Neural progenitor cell (in vitro differentiated cells): ENCODE data around the gene ITGA11. TPM values are rescaled to one million over a fixed set of nuclear protein-coding genes. Genes with fewer than 3 reads are reported as not detected.

Source experiments
- DNase-seq: peaks from one replicate; pipeline ENCODE4 v3.0.0-alpha.2; 2016; ENCODE audit warnings: low spot score
- H2AFZ ChIP-seq: fragments of 200-600 bp; sonication (generic); replicated peaks from 2 replicates; pipeline ENCODE4 v1.6.1; 2016; ENCODE audit warnings: antibody characterized with exemption
- H3F3A ChIP-seq: fragments of 200-600 bp; sonication (generic); 2 replicates; pipeline ENCODE4 v1.6.1; 2016; ENCODE audit warnings: antibody characterized with exemption, low read depth
- H3K27ac ChIP-seq: fragments of 200-600 bp; sonication (generic); 2 replicates; pipeline ENCODE4 v1.5.1; 2016; ENCODE audit warnings: mild to moderate bottlenecking
- H3K27me3 ChIP-seq: fragments of 200-600 bp; sonication (generic); 2 replicates; pipeline ENCODE4 v1.6.1; 2016; ENCODE audit warnings: mild to moderate bottlenecking, moderate library complexity
- H3K36me3 ChIP-seq: fragments of 200-600 bp; sonication (generic); 2 replicates; pipeline ENCODE4 v1.5.1; 2016
- H3K4me1 ChIP-seq: fragments of 200-600 bp; sonication (generic); 2 replicates; pipeline ENCODE4 v1.6.1; 2016; ENCODE audit warnings: mixed run types
- H3K4me2 ChIP-seq: fragments of 200-600 bp; sonication (generic); 2 replicates; pipeline ENCODE4 v1.6.1; 2016
- H3K4me3 ChIP-seq: fragments of 200-600 bp; sonication (generic); 2 replicates; pipeline ENCODE4 v1.5.1; 2016
- H3K79me2 ChIP-seq: fragments of 200-600 bp; sonication (generic); 2 replicates; pipeline ENCODE4 v1.6.1; 2016; ENCODE audit warnings: low read depth
- H3K9ac ChIP-seq: fragments of 200-600 bp; sonication (generic); 2 replicates; pipeline ENCODE4 v1.6.1; 2016
- H3K9me3 ChIP-seq: fragments of 200-600 bp; sonication (generic); 2 replicates; pipeline ENCODE4 v1.5.1; 2016; ENCODE audit warnings: low read depth
- H4K20me1 ChIP-seq: fragments of 200-600 bp; sonication (generic); 2 replicates; pipeline ENCODE4 v1.6.1; 2016; ENCODE audit warnings: low read depth
- H3K27ac Mint-ChIP-seq: 3 replicates; pipeline ENCODE4 v1.8.0; 2021; ENCODE audit warnings: mixed read lengths
- H3K27me3 Mint-ChIP-seq: 2 replicates; pipeline ENCODE4 v1.8.0; 2022; ENCODE audit warnings: low read depth, mild to moderate bottlenecking, inconsistent platforms, moderate library complexity, mixed read lengths; ENCODE audit not compliant: insufficient read depth
- H3K36me3 Mint-ChIP-seq: 3 replicates; pipeline ENCODE4 v1.8.0; 2021; ENCODE audit warnings: mixed read lengths
- H3K4me1 Mint-ChIP-seq: 3 replicates; pipeline ENCODE4 v1.8.0; 2021; ENCODE audit warnings: mixed read lengths
- H3K4me3 Mint-ChIP-seq: 3 replicates; pipeline ENCODE4 v1.8.0; 2021; ENCODE audit warnings: mild to moderate bottlenecking, moderate library complexity, mixed read lengths
- H3K9me3 Mint-ChIP-seq: 3 replicates; pipeline ENCODE4 v1.8.0; 2020; ENCODE audit warnings: mixed read lengths
- EZH2 ChIP-seq: fragments of 200-600 bp; sonication (generic); IDR thresholded peaks from 2 replicates; pipeline ENCODE4 v1.6.1; 2017; ENCODE audit warnings: antibody characterized with exemption, mild to moderate bottlenecking, moderate library complexity
- EZH2phosphoT487 ChIP-seq: fragments of 200-600 bp; sonication (generic); IDR thresholded peaks from 2 replicates; pipeline ENCODE4 v1.6.1; 2017; ENCODE audit warnings: antibody characterized with exemption
- total RNA-seq: library from RNA; depleted of rRNA; stranded (reverse); fragments of >200 nt; gene quantifications from 2 replicates; pipeline ENCODE4 v1.2.3, GENCODE V29; 2015; ENCODE audit warnings: low replicate concordance
- TF ChIP-seq, protein P1 (sequence below): fragments of 200-600 bp; sonication (generic); IDR thresholded peaks from 2 replicates; pipeline ENCODE4 v1.5.1; 2017; ENCODE audit warnings: antibody characterized with exemption, mild to moderate bottlenecking

The ITGA11 gene
- total RNA-seq, 1 donor from 2014 or later: not detected

DNA sequence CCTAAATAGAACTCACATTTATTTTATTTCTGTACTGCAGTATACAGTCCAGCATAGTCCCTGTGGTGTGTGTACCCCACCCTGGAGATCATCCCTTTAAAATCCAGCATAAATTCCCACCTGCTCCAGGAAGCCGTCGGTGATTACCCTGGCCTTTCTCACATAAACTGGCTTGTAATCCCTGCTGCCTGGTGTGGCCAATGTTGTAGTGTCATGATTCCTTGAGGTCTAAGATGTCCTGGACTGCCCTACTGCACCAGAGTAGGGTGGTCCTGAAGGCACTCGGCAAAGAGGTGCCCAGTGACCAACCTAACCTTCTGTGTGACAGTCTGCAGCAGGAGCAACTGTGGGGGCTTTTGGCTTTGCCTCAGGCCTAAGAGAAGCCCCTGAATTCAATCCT is 58.9 kb downstream of the ITGA11 start:
- Histone ChIP-seq H3K27me3 (no peaks in the 10 kb centered on the region), H3K36me3 (no peaks in the 10 kb centered on the region), H2AFZ (no peak overlapping the region), H3K4me1 (peaks cover 22% of the 10 kb centered on the region), H3K27ac (no peak overlapping the region), H3K79me2 (no peaks in the 10 kb centered on the region), H3F3A (peaks cover 16% of the 10 kb centered on the region), H4K20me1 (no peaks in the 10 kb centered on the region), H3K9me3 (no peaks in the 10 kb centered on the region), H3K9ac (no peak overlapping the region), H3K4me2 (no peak overlapping the region), H3K4me3 (no peak overlapping the region)
- no peaks in the 10 kb centered on the region for H3K27me3 Mint-ChIP-seq
- H3K36me3 Mint-ChIP-seq: no peaks in the 10 kb centered on the region
- no peak for DNase-seq
- no peaks in the 10 kb centered on the region for H3K9me3 Mint-ChIP-seq
- H3K4me1 Mint-ChIP-seq: peaks cover 24% of the 10 kb centered on the region
- no peak overlapping the region for H3K27ac Mint-ChIP-seq
- TF ChIP-seq EZH2 (no peak), EZH2phosphoT487 (no peak)
- TF ChIP-seq, protein P1, sequence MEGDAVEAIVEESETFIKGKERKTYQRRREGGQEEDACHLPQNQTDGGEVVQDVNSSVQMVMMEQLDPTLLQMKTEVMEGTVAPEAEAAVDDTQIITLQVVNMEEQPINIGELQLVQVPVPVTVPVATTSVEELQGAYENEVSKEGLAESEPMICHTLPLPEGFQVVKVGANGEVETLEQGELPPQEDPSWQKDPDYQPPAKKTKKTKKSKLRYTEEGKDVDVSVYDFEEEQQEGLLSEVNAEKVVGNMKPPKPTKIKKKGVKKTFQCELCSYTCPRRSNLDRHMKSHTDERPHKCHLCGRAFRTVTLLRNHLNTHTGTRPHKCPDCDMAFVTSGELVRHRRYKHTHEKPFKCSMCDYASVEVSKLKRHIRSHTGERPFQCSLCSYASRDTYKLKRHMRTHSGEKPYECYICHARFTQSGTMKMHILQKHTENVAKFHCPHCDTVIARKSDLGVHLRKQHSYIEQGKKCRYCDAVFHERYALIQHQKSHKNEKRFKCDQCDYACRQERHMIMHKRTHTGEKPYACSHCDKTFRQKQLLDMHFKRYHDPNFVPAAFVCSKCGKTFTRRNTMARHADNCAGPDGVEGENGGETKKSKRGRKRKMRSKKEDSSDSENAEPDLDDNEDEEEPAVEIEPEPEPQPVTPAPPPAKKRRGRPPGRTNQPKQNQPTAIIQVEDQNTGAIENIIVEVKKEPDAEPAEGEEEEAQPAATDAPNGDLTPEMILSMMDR: no peak
- H3K4me3 Mint-ChIP-seq: no peak overlapping the region

DNA sequence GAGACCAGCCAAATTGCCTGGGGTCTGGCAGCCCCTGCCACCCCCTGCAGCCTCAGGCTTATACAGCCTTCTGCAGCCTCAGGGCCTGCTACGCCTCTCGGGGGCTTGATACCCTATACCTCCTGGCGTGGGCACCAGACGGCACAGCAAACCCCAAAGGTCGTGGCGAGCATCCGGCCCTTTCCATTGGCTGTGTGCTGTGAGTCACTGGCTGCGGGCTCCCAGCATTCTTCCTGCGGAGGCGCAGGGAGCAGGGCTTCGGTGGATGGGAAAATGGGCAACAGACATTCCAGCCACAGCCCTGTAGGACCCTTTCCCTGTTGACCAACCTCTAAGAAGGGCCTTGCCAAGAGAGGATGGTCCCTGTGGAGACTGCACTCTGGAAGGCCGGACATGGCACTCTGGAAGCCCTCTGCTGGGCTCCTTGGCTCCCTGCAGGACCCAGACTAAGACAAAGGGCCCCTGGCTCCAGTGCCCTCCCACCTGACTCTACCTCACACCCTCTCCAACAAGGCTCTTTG is 59.6 kb downstream of the ITGA11 start:
- Histone ChIP-seq H4K20me1 (no peaks in the 10 kb centered on the region), H3F3A (peaks cover 16% of the 10 kb centered on the region), H2AFZ (peak overlapping the region; percentile 90), H3K27me3 (no peaks in the 10 kb centered on the region), H3K9me3 (no peaks in the 10 kb centered on the region), H3K4me1 (peaks cover 22% of the 10 kb centered on the region), H3K9ac (no peak overlapping the region), H3K4me3 (no peak overlapping the region), H3K36me3 (no peaks in the 10 kb centered on the region), H3K79me2 (no peaks in the 10 kb centered on the region), H3K27ac (no peak overlapping the region), H3K4me2 (no peak overlapping the region)
- DNase-seq: peak; percentile 75
- no peaks in the 10 kb centered on the region for H3K27me3 Mint-ChIP-seq
- H3K4me3 Mint-ChIP-seq: no peak overlapping the region
- no peak for TF ChIP-seq EZH2
- TF ChIP-seq, protein P1: peak; percentile 49
- H3K9me3 Mint-ChIP-seq: no peaks in the 10 kb centered on the region
- H3K4me1 Mint-ChIP-seq: peaks cover 24% of the 10 kb centered on the region
- H3K27ac Mint-ChIP-seq: no peak overlapping the region
- H3K36me3 Mint-ChIP-seq: no peaks in the 10 kb centered on the region

DNA sequence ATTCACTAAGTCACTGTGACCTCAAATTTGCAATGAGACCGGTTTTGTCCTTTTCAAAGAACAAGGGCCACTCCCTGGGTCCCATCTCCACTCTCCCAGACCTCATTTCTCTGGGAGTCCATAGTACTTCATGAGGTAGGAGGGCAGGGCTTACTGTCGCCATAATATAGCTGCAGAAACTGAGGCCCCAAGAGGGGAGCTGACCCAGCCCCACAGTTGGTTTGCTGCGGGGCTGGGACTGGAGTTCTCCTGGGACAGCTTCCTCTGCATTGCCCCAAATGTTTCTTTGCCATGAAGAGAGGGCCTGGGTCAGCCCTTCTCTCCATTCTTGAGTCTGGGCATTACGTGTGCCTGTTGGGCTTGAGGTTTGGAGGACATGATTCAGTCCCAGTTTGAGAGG is 60.1 kb downstream of the ITGA11 start:
- Histone ChIP-seq H3F3A (peaks cover 16% of the 10 kb centered on the region), H2AFZ (peak overlapping the region; percentile 90), H3K4me1 (peaks cover 22% of the 10 kb centered on the region), H3K9me3 (no peaks in the 10 kb centered on the region), H3K27me3 (no peaks in the 10 kb centered on the region), H3K4me2 (no peak overlapping the region), H3K36me3 (no peaks in the 10 kb centered on the region), H3K9ac (no peak overlapping the region), H3K79me2 (no peaks in the 10 kb centered on the region), H4K20me1 (no peaks in the 10 kb centered on the region), H3K27ac (no peak overlapping the region), H3K4me3 (no peak overlapping the region)
- H3K4me3 Mint-ChIP-seq: no peak overlapping the region
- peaks cover 24% of the 10 kb centered on the region for H3K4me1 Mint-ChIP-seq
- DNase-seq: no peak
- TF ChIP-seq, protein P1: no peak
- TF ChIP-seq EZH2 (no peak), EZH2phosphoT487 (no peak)
- no peaks in the 10 kb centered on the region for H3K36me3 Mint-ChIP-seq
- no peaks in the 10 kb centered on the region for H3K27me3 Mint-ChIP-seq
- no peaks in the 10 kb centered on the region for H3K9me3 Mint-ChIP-seq
- H3K27ac Mint-ChIP-seq: no peak overlapping the region
